A204.1 (cell line): ENCODE data around the gene RBM20.

ENCODE experiments used
- FAIRE-seq: peaks from 2 replicates; lab custom pipeline; 2012; peaks lifted over from hg19 to GRCh38; lab: Jason Lieb, UNC

RBM20 gene

DNA sequence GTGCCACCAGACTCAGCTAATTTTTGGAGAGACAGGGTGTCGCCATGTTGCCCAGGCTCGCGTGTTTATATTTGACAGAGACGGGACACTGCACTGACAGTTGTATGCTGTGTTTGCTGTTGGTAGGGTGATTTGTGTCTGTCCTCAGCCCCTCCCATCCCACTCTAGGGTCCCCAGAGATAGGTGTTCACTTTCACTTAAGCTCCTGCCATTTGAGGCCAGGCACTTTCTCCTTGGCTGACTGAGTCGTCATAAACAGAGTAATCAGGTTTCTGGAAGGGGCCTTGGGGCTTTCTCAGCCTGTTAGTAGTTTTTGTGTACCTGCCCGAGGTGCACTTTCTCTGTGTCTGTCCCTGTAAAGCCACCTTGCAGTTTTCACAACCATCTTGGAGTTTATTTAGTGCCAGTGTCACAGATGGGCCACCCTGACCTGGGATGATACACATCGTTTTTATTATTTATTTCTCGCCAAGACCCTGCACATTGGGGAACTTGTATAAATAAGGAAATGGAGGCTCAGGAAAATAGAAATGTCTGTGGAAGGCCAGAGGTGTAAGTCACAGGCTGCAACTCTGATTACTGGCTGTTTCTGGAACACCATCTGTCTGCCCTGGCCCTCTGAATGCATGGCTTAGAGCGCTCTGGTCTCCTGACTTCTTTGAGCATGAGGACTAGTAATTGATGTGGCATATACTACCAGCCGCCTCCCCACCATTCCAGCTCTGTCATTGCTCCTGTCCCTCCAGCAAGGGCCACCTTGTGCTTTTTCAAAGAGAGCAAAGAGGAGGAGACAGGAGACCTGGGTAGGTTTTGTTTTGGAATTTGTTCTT lies 145.7 kb downstream of the RBM20 start:
- FAIRE-seq: no peak

DNA sequence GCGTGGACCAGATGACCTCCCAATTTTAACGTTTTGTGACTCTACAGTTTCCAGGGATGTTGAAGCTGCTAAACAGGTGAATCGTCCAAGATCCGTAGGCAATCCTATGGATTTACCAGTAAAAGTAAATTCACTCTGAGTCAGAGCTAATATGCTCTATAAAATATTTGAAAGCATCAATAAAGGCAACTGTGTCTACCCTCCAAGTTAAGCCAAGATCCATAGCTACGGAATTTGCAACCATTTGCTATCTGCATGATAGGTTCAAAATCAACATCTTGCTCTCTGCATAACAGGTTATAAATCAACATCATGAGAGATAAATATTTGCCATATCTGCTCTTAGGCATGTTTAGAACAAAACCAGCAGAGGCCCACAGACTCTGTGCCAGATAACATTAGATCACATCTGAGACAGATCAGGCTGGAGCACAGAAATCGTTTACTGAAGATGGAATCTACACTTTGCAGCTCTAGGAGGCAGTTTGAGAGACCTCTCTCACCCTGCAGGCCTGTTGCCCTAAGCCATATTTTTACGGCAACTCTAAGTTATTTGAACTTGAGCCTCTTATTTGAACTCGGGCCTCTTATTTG lies 146.9 kb downstream of the RBM20 start:
- FAIRE-seq: no peak

DNA sequence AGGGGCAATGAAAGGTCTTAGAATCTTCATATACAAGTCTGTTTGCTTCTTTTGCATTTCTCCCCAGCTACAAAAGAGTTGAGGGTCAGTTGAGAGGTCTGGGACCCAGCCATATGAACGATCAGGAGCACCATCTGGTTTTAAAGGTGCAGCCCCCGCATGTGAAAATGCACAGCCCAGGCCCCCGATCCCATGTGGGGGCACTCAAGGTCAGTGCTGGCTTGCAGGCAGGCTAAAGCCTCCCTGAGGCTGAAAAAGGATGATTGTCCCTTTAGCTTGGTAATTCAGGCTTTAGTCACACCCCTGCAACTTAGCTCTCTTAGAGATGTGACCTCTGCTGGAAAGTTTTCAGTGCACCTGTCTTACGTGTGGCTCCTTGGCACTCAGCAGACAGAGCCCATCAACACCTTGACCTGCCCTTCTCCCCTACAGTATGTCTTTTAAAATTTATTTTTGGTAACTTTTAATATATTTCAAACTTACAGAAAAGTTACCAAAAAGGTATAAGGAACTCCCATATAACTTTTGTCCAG lies 147.5 kb downstream of the RBM20 start:
- FAIRE-seq: no peak

DNA sequence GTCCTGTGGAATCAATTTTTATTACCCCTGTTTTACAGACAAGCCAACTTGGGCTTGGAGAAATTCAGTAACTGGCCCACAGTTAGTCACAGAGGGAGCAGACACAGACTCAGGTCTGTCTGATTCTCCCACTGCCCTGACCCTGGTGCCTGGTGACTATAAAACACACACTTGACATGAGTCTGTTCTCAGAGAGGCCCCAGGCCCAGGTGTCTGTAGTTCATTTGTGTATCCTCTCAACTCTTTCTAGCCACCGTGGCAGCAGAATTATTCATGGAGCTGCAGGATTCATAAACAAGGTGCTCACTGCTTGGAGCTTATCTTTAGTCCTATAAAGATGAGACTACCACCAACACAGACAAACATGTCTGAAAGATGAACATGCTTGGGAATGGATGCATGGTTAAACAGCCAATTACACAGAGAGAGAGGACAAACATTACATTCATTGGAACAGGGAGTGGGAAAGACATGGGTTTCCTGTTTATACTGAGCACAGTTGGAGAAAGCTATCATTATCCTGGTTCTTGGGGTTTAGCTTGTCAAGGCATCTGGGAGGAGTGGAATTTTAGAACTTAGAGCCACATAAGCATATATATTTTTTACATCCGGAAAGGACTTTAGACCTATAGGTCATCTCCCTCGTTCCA lies 148.5 kb downstream of the RBM20 start:
- no peak for FAIRE-seq

DNA sequence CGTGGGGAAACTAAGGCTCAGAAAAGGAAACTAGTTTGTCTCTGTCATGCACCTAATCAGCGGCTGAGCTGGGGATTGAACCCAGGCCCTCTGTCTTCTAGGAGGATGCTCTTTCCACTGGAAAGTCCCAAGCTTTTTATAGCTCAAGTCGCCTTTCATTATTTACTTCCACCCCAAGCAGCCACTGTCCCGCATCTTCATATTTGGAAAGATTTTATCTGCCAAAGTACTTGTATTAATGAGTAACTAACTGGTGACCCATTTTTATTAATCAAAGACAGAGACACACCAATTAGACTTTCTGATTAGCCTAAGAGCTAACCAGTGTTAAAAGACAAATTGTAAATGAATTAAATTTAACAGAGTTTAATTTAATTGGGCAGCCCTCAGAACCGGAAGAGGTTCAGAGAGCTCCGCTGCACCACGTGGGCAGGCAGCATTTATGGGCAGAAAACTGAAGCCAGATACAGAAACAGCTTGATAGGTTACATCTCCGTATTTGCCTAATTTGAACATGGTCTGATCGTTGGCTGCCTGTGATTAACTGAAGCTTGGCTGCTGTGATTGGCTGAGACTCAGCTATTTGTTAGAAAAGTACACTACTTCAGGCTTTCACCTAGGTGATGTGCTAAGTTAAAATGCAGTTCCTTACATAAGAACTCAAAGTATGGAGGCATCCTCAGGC lies 149.1 kb downstream of the RBM20 start:
- FAIRE-seq: no peak

DNA sequence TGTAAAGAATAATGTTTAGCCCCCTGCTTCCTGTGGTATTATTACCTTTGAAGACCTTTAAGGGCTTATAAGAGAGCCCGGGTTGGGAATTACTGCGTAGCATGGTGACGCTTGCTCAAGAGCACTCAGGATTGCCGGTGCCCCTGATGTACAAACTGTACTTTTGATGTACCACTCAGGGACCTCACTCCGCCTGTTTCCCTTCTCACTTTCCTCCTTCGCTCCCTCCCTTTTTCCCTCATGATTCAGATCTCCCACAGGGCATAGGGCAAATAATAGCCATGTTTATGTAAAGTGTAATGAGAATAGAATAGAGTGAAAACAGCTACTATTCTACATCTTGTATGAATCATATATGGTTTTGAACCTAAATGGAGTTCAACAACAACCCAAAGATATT lies 149.8 kb downstream of the RBM20 start:
- no peak for FAIRE-seq

DNA sequence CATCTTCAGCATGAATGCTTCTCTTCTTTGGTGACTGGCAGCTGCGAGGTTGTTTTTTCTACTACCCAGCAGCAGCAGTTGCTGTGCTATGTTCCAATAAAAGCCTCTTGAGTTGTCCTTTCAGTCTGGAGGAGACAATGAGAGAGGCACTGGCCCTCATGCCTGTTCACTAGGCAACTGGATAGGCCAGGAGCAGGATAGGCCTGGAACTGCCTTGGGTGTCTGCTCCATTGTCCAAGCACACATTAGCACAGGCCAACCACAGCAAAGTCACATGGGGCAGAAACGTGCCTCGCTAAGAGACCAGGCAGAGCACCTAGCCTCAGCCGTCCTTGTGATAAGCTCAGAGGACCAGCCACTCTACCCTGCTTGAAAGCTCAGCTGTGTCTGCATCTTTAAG lies 150.7 kb downstream of the RBM20 start:
- no peak for FAIRE-seq

DNA sequence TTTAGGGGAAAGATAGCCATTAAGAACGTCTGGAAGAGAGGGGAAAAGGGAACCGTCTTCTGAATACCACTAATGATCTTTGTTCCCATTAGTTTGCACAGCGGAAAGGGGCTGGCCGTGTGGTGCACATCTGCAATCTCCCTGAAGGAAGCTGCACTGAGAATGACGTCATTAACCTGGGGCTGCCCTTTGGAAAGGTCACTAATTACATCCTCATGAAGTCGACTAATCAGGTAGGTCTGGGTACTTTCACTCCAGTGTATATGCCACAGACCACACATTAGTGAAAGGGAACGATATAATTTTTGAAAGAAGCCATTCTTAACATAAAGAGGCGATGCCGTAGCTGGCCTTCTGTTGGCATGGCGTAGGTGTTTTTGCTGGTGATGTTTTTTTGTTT lies 153.3 kb downstream of the RBM20 start:
- no peak for FAIRE-seq

DNA sequence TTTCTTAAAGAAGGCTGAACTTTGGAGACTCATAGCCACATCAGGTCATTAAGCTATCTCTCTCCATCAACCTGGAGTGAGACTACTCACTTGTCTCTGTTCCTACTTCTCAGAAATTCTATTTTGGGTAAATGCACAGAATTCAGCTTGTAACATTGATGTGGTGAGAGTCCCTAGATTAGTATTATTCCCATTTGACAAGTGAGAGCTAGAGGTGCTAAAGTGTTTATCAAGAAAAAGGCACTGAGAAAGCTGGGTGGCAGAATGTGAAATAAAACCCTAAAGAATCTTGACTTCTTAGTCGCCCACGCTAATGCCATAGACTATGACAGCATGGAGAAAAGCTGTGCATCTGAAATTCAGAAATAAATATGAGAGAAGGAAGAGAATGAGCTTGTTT lies 154.2 kb downstream of the RBM20 start:
- no peak for FAIRE-seq

DNA sequence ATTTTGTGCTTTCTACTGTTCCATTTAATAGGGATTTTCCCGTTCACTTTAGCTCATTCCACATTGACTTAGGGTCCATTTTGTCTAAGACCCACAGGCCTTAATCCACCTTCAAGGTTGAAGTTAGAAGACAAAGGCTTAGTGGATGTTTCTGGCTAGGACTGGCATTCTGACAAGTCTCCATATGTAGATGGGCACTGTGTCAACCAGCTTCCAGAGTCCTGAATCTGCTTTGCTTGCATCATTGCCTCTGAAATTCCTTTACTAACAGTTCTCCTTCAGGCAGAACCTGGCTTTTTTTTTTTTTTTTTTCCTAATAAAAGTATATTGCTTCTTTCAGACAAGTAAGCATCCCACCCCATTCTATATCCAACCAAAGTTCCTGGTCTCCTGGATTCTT lies 158.0 kb downstream of the RBM20 start:
- no peak for FAIRE-seq

DNA sequence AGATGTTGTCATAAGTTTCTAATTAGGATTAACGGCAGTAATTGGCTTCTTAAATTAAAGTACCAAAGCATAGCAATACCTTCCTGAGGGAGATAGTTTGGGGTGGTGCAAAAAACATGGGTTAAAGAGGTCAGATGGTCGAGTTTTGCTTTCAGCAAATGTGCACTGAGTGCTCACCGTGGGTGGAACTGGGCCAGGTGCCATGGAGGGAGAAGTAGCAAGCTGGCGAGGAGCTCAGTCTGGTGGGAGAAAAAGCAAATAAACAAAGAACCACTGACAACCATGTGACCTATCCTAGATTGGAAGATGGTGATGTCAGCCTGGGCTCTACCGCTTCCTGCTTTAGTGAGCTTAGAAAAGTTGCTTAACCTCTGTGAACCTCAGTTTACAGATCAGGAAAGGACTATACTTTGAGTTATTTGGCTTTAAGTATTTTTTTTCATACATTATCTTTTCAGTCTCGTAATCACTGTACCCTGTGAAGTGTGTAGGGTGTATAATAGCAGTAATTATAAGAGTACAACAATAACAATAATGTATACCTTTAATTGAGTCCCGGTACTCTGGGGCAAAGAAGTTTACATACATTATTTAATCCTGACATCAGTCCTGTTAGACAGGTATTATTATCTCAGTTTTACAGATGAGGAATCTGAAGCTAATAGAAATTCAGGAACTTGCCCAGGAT lies 158.6 kb downstream of the RBM20 start:
- no peak for FAIRE-seq

DNA sequence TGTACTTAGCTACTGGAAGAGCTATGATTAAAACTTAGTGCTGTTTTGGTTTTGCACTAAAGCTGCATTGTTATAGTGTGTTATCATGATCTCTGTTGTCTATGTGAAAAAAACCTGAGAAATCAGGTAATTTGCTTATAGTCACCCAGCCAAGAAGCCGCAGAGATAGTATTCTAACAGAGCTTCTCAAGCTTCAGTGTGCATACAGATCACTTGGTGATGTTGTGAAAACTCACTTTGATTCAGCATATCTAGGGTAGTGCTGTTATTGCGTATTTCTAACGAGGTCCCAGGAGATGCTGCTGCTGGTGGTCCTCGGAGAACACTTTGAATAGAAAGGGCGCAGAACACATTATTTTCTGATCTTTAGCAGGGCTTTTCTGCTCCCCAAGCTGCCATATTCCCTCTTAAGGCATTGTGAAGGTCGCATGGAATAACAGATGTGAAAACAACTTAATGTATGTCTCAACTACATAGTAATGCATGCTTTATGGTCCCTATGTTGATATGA lies 159.2 kb downstream of the RBM20 start:
- no peak for FAIRE-seq

DNA sequence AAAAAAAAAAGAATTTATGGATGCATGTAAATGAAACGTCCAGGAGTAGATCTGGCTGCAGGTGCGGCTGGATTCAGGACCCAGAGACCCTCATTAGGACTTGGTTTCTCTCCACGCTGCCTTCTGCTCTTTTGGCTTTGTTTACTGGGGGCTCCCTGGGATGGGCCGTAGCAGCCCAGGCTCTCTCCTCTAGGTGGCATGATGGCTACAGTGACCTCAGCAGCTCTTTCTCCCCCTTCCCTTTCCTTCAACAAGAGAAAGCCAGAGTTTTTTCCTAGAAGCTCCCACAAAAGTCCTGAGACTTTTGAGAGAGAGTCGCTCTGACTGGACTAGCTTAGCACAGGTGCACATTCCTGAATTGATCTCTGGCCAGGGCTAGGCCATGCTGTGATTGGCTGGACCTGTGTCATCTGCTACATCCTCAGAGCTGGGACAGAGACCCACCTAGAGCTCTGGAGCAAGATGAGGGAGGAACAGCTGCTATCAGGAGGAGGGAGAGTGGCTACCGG lies 159.7 kb downstream of the RBM20 start:
- no peak for FAIRE-seq

DNA sequence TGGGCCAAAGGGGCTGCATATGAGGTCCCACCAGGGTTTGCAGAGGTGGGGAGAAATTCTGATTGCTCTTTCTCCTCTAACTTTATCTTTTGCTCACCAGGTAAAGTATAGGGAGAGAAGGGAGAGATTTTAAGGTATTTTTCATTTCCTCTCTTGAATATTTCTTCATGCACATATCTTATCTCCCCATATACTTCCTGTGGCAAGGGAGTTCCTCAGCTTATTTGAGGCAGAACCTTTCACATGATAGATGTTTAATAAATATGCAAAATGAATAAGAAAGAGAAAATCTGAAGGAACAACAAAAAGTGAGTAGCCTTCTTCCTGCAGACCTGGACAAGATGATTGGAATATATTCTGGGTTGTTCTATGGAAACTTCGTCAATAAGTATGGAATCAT lies 160.2 kb downstream of the RBM20 start:
- no peak for FAIRE-seq

DNA sequence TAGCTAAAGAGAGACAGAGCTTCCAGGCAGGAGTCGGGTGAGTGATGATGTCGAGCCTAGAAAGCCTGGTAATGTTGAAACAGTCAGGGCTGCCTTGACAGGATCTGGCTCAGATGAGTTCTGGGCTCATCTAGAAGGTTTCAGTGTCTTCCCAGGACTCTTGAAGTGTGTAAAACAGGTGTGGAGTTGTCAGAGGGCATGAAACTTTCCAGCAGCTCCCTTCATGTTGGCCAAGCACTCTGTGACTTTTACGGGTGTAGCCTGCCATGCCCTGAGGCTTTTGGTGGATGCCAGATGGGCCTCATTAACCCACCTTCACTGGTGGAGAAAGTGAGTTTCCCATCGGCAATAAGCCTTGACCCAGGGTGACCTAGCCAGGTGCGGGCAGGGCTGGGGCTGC lies 161.2 kb downstream of the RBM20 start:
- FAIRE-seq: no peak

DNA sequence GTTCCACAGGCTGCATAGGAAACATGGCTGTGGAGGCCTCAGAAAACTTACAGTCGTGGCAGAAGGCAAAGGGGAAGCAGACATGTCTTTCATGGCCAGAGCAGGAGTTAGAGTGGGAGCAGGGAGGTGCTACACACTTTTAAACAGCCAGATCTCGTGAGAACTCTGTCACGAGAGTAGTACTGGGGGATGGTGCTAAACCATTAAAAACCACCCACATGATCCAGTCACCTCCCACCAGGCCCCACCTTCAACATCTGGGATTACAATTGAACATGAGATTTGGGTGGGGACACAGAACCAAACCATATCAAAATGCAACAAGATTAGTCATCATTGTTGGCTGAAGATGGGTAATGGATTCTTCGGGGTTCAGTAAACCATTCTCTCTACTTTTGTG lies 162.2 kb downstream of the RBM20 start:
- FAIRE-seq: no peak

DNA sequence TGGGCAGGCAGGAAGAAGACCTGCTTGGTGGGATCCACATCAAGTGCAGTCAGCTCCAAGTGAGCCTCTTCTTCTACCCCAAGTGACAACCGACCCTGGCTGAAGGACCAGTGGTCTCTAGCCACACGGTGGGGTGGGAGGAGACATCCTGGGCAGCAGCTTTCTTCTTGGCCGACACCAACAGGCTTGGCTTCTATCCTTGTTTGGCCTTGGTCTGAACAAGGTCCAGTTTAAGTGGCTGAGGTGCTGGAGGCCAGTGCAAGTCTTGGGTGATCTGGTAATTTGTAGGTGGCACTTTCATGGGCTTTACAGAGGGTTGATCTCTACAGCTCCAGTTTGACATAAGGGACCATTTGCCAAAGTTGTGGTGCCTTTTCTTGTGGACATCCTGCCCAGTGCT lies 164.0 kb downstream of the RBM20 start:
- no peak for FAIRE-seq

DNA sequence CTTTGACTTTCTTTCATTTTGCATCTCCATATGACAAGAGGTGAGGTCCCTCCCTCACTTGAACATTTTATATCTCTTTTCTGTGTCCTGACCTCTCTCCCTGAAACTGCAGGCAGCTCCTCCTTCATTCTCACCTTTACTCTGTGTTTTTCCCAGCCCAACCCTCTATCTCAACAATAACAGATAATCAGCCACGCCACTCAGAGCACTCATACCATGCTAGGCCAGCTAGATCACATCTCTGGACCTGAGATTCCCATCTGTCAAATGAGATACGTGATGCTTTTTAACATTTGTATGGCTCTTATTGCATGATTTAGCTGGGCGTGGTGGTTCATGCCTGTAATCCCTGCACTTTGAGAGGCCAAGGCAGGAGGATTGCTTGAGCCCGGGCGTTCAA lies 164.5 kb downstream of the RBM20 start:
- FAIRE-seq: no peak

DNA sequence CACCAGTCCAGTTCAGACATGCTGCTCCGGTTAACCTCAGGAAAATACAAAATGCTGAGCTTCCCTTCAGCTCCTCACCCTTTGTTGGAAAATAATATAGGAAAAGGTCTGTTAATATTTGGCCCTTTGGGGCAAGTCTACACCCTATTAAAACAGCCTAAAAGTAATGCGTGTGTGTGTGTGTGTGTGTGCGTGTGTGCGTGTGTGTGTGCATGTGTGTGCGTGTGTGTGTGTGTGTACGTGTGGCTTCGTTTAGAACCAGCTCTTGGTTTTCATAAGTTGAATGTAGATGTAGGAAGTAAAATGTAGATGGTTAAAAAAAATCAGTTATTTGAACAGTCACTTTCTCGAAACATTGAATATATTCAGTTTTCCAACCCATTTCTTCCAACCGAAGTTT lies 166.5 kb downstream of the RBM20 start:
- no peak for FAIRE-seq

DNA sequence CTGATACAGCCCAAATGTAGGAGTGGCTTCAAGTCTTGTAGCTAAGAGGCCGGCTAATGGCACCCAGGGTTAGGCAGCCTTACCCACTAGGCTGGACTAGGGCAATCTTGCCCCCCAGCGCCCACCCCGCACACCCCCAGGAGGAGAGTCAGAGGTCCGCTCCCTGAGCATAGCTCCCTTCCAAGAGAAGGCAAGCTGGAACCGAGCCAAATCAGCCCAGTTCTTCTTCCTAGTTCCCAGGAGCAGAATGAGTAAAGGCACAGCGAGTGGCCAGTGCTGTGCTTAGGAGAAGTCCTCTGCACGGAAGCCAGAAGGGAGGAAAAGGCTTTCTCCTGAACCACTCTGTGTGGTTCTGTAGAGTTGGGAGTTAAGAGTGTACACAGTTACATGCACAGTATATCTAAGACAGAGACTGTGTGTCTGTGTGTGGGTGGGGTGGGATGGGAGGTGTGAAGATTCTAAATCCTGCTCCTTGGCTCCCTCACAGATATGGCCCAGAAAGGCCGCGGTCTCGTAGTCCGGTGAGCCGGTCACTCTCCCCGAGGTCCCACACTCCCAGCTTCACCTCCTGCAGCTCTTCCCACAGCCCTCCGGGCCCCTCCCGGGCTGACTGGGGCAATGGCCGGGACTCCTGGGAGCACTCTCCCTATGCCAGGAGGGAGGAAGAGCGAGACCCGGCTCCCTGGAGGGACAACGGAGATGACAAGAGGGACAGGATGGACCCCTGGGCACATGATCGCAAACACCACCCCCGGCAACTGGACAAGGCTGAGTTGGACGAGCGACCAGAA lies 167.8 kb downstream of the RBM20 start:
- no peak for FAIRE-seq

DNA sequence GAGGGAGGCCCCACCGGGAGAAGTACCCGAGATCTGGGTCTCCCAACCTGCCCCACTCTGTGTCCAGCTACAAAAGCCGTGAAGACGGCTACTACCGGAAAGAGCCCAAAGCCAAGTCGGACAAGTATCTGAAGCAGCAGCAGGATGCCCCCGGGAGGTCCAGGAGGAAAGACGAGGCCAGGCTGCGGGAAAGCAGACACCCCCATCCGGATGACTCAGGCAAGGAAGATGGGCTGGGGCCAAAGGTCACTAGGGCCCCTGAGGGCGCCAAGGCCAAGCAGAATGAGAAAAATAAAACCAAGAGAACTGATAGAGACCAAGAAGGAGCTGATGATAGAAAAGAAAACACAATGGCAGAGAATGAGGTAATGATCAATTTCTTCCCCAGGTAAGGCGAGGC lies 168.4 kb downstream of the RBM20 start:
- no peak for FAIRE-seq
